A549 treated with CORT108297 at 1 μM for 4 hours (cell line): Measurements from ENCODE around the gene STARD9. TPM values are rescaled to one million over a fixed set of nuclear protein-coding genes. Genes with fewer than 3 reads are reported as not detected.

Experiments used
- total RNA-seq: library from RNA; stranded (reverse); fragments of 200-300 nt; extraction: Qiagen RNA extraction; gene quantifications from 5 replicates; pipeline ENCODE4 v1.2.3, GENCODE V29; 2022

The STARD9 gene
- 1.2 to 1.9 TPM (median 1.7 TPM) in 5 replicates for total RNA-seq

DNA sequence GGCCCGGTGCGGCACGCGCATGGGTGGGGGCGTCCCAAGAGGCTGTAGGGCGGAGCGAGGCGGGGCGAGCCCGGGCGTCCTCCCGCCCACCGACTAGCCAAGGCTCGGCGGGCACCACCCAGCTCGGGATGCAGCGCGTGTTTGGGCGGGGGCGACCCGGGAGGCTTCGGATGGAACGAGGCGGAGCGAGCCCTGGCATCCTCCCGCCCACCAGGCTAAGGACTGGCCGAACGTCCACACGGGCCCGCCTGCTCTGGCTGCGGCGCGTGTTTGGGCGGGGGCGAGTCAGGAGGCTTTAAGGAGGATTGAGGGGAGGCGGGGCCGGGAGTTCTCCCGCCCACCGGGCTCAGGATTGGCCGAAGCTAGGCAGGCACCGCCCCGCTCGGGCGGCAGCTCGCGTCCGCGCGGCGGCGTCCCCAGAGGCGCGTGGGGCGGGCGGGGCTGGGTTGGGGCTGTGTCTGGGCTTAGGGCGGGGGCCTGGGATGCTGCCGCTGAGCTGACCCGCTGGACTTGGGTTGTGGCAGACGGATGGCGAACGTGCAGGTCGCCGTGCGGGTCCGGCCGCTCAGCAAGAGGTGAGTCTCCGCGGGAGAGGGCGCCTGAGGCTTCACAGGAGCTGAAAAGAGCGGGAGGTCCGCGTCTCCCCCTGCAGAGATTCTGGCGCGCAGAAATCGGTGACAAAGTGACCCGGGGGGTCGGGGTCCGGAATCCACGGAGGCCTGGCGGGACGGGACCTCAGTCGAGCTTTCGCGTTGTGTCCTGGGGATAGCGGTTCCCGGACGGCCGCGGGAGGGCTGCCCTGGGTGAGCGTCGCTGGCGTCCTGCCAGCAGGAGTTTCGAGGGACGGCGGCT, at the start of gene STARD9:
Gene STARD9, plus strand, starts transcription at position 419 of the 852 bp plus-strand sequence. Its CDS starts 110 bp downstream, at position 529.

DNA sequence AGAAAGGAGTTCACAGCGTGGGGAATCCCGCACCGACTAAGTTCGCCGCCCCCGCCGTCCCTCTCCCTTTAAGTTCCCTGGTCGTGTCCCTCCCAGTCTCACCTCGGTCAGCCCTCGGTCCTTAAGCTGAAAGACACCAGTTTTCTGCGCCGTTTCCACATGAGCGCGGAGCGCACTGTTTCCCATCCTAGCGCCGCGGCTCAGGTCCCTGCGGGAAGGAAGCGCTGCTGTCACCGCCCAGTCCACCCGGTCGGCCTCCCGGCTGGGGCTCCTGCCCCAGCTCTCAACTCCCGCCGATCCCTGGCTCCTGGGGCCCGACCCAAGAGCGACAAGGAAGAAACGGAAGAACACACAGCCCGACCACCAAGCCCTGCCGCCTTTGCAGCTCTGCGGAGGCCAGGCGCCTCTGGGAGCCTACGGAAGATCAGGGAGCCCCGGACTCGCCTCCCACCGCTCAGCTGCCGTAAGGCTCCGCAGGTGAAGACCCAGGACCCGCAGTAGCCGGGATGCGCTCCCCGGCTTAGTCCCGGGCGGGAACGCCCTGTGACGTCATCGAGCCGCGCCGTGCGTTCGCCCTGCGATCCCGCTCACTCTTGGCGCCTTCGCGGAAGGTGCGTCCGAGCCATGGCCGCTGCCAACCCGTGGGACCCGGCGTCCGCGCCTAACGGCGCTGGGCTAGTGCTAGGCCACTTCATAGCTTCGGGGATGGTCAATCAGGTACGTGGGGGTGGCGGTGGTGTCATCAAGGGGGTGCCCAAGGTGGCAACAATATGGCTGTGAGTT, 27.0 kb upstream of the STARD9 start, which contains the start of the genes HAUS2 and LRRC57:
Gene HAUS2, plus strand, starts transcription at position 590 of the 783 bp plus-strand sequence. Its CDS starts 35 bp downstream, at position 625.
Gene LRRC57, minus strand, starts transcription at position 545 of the 783 bp plus-strand sequence. Its CDS starts 359 bp downstream, at position 186.

GRCh38 chr15:42736793-42737528, 161.6 kb downstream of the STARD9 start, which contains the start of gene CDAN1:
CDAN1 (minus strand) TSS chr15:42737128; CDS start chr15:42737102, 26 bp downstream.

Other genes starting within 250 kb of the STARD9 start
- gene CAPN3, start 216.1 kb upstream of the STARD9 start, total RNA-seq = 0.21 to 0.32 TPM (median 0.29 TPM) in 5 replicates
- gene ZNF106, start 84.5 kb upstream of the STARD9 start, total RNA-seq = 7.8 to 12.7 TPM (median 10.2 TPM) in 5 replicates
- gene SNAP23, start 80.0 kb upstream of the STARD9 start, total RNA-seq = 14.7 to 41.5 TPM (median 17.1 TPM) in 5 replicates
- gene LRRC57, start 26.8 kb upstream of the STARD9 start, total RNA-seq = 10.8 to 13.0 TPM (median 11.7 TPM) in 5 replicates
- 18.0 to 20.9 TPM (median 18.7 TPM) in 5 replicates for gene HAUS2, start 26.8 kb upstream of the STARD9 start, total RNA-seq
- 5.8 to 8.3 TPM (median 6.5 TPM) in 5 replicates for gene CDAN1, start 161.5 kb downstream of the STARD9 start, total RNA-seq